Activated CD4-positive, CD25-positive, alpha-beta regulatory T cell treated with anti-CD3 and anti-CD28 coated beads, Interleukin-2, amount 50 U/mL, for 16 hours (primary cell): Measurements from ENCODE around the gene MAPT.
A peak's percentile ranks its signal among the peaks of the same experiment; 100 is the strongest.

Source experiments
- DNase-seq: peaks from one replicate; pipeline ENCODE4 v3.0.0-alpha.2; 2020; ENCODE audit warnings: low read depth, low spot score

The MAPT gene

DNA sequence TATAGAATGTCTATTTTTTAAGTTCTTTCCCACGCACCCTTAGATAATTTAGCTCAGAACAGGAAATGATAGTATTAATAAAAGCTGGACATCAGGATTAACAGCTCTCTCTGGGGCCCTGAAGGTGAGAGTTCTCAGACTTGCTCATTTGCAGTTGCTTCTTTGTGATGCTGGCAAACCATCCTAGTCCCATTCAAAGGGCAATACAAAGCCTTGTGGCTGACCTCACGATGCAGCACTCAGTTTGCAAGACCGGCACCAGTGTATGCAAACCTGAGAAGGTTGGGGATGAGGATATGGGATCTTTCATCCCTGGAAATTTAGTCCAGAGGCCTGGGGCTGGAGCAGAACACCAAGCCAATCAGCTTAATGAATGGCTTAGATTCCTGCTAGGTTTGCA, 134.0 kb downstream of the MAPT start:
- DNase-seq: no peak

DNA sequence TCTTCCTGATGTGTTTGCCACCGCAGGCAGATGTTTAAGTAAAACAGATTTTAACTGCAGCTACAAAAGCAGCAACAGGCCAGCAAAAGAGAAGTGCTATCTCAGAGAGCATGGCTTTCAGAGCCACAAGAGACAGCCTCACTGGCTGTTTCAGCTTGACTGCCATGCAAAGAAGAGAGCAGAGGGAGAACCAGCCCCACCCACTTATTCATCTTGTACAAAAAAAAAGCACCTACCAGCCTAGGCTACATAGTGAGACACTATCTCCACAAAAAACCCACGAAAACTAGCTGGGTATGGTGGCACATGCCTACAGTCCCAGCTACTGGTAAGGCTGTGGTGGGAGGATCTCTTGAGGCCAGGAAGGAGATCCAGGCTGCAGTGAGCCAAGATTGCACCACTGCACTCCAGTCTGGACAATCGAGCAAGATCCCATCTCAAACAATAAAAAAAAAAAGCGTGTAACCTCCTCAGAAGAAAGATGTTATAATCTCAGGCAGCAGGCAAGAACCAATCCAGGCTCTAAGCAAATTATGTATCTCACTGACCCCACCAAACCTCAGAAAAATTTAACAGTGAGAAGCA, 134.7 kb downstream of the MAPT start:
- no peak for DNase-seq

DNA sequence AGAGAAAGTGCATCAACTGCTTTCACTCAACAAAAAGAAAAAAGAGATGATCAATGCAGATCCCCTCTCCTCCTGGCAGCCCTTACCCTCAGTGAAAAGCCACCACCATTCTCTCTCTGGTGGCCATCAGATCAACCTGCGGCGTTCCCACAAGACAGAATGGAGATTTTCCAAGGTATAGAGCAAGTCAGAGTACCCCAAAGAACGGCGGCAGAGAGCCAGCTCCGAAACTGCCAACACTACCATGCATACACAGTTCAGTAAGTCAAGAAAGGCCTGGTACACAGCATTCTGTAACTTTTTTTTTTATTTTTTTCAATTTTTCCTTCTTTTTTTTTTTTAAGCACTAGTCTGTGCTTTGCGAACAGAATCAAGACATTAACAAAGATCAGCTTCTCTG, 135.3 kb downstream of the MAPT start:
- DNase-seq: no peak

DNA sequence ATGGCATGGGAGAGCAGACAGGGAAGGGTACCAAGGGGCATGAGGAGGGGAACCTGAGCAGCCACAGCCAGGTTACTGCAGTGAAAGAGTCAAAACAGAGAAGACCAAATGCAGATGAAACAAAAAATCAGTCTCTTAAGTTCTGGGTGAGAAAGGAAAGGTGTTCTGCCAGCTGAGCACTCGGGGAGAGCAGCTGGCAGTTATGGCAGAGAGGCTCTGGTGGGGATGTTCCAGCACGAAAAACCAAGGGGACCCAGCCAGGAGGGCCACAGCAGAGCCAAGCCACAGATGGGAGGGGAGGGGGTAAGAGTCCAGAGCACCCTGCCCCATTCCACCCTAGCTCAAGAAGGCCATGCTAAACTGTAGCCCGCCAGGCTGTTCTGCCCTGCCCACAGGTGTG, 136.4 kb downstream of the MAPT start:
- DNase-seq: no peak

DNA sequence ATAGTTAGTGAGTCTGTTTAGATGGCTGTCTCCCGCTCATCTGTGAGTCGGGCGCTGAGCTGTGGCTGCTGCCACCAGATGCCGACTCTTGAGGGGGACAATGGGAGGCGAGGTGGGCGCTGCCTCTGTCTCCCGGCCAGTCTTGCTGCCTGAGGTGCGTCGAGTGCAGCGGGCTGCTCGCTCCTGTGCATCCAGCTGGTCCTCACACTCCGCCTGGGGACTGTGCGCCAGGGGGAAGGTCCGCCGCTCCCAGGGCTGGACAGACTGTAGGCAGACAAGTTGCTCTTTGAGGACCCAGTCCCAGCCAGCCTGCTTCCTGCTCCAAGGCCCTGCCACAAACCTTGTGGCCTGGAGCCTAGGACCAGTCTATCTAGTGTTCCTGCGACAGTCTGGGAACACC, 137.1 kb downstream of the MAPT start:
- no peak for DNase-seq

DNA sequence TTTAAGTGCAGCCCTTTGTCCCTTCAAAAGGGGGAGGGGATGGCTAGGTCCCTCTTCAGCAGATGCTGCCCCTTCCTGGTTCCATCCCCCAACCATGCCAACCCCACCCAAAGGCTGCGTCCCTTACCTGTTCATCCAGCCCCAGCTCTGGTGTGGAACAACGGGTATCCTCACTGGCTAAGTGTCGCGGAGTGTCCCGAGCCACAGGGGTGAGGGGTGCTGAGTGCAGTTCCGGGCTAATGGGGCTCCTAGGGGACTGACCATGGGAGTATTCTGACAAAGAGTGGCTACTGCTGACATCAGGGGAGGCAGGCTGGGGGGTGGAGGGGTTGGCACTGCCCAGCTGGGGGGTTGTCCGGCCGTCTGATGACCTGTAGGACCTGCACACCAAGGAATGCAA, 137.6 kb downstream of the MAPT start:
- no peak for DNase-seq

DNA sequence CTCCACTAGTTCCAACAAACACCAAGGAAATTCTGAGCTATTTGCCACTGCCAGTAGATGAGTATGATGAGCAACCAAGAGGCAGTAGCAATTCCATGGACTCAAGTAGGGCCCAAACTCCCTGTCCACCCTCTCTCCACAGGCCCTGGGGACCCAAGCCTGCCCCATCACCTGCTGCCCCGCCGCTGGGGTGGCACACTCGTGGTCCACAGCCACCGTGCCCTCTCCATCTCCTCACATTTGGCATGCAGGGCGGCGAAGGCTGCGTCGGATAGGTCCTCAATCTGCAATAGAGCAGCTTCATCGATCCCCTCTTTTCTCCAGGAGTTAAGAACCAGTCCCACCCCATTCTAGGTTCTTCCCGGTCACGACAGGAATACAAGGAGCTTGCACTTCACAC, 138.6 kb downstream of the MAPT start:
- no peak for DNase-seq

DNA sequence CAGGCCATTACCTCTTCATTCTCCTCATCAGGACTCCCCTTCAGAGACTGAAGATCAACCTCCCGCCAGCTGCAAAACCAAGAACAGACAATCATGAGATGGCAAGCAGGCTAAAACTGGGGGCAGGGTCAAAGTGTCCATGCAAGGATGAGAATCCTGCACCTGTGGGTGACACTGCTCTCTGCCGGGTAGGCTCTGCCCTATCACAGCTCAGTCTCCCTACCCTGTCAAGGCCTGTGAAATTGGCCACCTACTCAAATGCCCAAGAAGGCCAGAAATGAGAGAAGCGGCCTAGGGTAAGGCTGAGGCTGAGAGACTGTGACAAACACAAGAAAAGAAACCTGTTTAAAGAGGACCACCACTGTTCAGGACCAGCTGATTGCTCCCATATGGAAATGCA, 139.0 kb downstream of the MAPT start:
- no peak for DNase-seq

DNA sequence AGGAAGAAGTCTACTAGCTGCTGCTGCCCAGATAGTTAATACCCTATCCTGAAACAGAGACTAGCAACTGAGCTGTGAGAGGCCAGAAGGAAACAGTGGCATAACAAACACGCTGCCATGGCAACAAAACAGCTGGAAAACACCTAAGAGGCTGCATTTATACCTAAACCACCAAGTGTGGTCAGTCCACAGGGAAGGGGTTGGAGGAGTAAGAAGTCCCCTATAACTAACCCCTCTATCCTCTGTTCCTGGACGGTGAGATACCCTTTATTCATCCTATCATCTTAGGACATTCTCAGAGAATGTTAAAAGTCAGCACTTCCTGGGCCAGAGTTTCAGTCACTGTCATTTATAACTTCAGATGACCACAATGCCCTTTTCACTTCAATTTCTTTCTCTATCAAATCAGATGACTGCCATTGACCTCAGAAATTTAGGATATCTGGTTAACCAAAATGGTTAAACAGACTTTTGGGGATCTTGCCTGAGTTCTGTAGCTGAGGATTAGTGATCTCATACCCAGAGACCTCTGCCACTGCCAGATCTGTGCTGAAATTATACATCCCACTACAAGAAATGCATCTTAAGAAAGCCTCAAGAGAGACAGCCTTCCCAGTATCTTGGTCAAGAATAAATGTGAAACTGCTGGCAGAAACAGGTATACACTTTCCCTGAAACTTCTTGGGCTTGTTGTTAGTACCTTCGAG, 140.9 kb downstream of the MAPT start:
- DNase-seq: no peak

DNA sequence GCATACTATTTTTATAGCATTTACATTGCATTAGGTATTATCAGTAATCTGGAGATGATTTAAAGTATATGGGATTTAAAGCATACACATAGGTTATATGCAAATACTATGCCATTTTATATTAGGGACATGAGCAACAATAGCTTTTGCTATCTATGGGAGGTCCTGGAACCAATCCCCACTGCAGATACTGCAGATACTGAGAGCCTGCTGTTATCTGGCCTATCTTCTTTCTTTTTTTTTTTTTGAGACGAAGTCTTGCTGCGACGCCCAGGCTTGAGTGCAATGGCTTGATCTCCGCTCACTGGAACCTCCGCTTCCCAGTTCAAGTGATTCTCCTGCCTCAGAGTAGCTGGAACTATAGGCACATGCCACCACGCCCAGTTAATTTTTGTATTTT, 142.1 kb downstream of the MAPT start:
- DNase-seq: no peak

DNA sequence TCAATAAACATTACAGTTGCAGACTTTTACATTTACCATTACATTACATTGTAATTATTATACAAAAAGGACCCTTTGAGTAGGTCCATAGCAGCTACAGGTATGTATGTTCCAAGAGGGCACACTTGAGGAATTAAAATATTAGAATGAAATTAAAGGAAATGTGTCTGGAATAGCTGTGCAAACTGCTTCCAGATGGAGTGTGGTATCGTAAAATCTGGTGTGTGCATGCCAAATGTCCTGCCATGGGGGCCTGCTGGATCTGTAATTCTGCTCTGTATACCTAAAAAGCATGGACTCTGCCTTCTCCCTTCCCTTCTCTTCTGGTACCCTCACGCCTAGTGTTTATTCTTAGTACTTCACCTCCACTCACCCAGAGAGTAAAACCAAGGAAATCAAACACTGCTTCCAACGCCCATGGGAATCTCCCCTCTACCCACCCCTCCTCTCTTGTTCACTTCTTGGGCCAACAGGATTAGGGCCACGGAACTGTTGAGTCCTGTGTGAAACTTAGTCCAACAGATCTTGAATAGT, 143.4 kb downstream of the MAPT start:
- no peak for DNase-seq

DNA sequence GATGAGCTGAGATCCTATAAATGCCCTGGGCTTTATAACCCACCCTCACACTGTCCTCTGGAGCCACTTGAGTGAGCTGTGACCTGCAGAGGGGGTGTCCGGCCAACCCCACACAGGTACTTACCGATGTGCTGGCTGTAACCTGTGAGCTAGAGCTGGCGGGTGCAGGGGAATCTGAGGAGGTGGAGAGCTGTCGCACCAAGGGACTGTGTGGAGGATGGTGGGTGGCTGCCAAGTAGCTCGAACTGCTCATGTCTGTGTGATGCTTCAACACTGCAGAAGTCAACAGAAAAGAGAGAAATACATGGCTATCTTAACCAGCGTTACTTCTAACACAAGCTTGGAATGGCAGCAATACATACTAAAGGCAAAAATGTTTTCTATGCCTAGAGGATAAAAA, 144.1 kb downstream of the MAPT start:
- no peak for DNase-seq

DNA sequence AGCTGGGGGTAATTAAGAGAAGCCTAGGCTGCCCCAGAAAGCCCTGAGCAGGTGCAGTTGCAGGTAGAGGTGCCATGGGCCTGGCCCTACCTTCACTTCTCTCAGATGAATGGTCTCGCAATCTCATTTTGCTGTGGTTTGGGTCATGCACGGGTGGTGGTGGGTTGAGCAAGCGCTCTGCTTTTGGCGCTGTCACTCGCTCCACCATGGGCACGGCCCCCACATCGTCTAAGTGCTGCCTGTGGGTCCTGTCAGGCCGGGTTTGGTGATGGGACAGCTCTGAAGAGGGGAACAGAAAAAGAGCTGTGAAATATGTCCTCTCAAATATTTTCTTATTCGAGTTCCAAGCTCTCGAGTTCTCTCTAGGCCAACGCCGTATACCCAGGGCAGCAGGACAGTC, 144.6 kb downstream of the MAPT start:
- no peak for DNase-seq

DNA sequence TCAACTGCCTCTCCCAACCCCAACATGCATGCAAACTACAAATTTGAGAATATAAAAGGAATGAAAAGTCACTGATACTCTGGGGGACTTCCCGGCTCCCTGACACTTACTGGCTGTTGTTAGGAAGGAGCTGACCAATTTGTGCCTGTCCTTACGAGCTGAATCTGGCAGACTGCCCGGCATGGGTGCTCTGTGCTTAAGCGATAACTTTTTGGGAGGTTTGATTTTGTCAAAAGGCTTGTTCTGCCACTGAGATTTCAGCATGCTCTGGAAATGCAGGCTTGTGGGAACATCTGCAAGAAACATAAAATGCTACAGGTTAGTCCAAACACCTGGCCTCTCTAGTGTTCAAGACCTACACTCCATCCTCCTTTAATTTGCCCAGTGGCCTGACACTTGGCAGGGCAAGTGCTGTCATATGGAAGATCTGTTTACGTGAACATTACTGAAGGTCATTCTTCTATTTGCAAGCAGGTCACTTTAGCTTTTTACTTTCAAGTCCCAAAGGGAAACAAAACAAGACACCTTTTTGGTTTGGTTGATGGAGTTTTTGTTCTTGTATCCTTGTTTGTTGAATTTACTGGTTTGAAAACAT, 145.3 kb downstream of the MAPT start:
- no peak for DNase-seq

DNA sequence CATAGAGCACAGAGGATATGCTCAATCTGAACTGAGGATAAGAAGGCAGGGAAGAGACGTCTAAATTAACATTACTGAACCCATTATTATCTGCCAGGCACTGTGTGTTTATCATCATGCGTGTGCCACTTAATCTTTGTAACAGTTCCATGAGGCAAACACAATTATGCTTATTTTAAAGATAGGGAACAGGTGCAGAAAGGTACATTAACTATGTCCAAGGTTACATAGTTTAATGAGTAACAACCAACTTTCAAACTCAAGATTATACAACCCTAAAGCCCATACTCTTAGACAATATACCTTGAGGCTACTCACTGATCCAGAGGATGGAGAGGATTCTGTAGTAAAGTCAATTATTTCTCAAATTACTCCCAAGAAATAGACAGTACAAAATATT, 147.9 kb downstream of the MAPT start:
- DNase-seq: no peak

DNA sequence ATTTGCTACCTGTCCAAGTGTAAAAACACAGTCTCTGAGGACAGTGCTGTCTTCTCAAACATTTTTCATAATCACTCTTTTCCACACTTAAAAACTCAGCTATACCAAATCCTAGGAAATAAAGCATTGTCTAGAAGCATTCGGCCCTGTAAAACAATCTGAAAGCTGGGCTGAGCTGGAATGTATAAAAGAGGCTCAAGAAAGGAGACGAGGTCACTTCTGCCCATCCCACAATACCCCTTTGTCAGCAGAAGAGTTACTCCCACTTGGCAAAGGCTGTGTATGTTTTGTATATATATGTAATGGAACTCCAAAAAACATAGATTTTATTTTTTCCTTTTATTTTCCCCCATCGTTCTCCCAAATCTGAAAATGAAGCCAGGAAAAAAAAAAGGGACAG, 148.6 kb downstream of the MAPT start:
- DNase-seq: no peak

DNA sequence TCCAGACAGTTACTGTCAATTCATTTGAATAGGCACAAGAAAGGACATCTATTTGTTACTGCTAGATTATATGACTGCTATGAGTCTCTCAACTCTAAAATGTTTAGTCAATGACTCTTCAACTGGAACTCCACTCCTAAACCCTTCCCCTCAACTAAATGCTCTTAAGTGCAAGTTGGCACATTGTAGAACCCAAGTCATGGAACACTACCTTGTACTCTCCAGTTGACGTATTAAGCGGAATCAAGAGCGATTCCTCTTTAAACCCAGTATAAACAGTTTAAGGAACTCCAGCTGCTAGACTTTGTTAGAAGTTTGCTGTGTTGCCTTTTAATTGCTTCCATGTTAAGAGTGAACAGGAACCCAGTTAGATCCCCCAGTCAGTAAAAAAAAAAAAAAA, 149.3 kb downstream of the MAPT start:
- DNase-seq: no peak

DNA sequence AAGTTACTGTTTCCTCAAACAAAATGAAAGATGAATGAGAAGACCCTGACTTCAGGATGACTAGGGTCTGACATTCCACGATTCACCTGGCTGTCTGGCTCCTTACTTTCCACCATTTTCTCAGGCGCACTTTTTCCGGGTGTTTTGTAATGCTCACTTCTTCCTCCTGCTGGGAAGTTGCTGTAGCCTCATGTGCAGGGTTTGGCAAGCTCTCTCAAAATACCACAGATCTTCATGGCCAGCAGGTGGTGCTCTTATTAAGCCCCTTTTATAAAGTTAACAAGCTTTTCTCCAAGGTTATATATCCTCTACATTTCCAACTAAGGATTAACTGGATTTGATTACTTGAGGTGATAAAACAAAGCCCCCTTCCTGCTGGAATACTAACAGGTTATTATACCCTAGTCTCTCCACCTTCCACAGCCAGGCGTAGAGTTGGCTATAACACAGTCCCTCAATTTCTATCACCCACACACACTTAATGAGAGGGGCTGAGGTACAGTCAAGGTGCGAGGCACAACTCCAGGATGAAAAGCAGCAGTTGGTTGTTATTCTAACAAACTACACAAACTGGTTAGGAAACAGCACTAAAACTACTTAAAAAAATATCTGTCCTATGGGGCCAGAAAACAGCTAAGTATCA, 150.1 kb downstream of the MAPT start:
- DNase-seq: peak; percentile 22

DNA sequence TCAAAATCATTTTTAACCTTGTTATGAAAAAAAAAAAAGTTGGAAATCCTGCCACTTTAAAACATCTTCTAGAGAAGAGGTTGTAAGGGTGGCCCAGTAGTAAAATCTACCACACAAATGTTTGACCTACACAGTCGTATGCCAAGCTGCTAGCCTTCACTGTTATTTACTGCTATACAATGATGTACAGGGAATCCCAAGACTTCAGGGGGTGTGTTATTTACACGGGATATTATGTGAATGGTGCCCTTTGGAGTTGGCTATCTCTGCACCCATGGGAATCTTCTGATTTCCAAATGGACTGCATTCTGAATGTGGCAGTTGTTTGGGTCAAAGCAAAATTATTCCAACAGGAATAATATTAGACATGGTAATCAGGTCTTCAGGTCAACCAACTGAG, 150.6 kb downstream of the MAPT start:
- no peak for DNase-seq

DNA sequence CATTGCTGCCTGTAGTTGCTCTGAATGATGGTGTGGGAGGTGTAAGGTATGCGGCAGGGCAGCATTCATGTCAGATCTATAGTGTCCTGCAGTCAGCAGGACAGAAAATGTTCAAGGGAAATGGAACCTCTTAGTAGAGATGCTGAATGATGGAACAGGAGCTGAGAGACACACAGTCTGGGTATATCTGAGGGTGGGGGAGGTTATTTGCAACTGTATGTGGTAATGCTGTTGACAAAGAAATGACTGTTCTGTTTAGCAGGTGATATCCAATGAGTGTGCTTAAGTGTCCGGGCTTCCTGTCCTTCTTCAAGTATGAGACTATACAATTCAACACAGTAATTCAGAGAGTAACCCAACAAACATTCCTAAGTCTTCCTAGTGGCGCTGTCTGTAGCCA, 151.3 kb downstream of the MAPT start:
- DNase-seq: no peak

DNA sequence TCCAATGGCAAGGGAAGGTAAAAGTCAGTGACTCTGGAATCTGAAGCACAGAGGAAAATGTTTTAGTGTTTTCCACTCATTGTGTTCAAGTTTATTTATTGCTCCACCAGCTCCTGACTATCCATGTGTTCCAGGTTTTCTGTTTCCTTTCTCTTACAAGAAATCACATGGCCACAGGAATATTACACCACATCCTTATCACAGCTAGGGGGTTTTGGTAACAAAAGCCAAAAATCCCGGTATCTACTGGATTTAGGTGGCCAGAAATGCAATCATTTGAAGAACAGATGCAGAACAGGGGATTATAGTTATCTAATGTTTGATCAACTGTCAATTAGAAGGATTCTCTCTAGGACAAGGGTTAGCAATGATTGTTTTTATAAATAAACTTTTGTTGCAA, 152.6 kb downstream of the MAPT start:
- no peak for DNase-seq

DNA sequence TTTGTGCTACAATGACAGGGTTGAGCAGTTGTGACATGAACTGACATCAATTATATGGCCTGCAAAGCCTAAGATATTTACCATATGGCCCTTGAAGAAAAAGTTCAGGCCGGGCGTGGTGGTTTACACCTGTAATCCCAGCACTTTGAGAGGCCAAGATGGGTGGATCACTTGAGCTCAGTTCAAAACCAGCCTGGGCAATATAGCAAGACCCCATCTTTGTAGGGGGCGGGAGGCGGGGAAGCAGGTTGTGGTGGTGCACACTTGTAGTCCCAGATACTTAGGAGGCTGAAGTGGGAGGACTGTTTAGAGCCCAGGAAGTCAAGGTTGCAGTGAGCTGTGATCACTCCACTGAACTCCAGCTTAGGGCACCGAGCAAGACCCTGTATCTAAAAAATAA, 153.0 kb downstream of the MAPT start:
- DNase-seq: no peak

DNA sequence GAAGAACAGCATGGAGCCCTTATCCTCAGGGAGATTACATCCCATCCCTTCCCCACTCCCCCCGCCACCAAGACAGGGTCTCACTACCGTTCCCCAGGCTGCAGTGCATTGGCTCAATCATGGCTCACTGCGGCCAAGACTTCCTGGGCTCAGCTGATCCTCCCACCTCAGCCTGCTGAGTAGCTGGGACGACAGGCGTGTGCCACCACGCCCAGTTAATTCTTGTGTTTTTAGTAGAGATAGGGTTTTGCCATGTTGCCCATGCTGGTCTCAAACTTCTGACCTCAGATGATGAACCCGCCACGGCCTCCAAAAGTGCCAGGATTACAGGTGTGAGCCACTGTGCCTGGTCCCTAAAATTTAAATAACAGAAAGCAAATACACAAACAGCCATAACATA, 153.5 kb downstream of the MAPT start:
- DNase-seq: no peak
